ENCODE measurements around the gene CHIT1. TPM values are rescaled to one million over a fixed set of nuclear protein-coding genes. Genes with fewer than 3 reads are reported as not detected.

Gene CHIT1
- total and polyA plus RNA-seq, 4 donors, result 0.89 to 4.9 (median 2.0) TPM

GRCh38 chr1:203183828-203184227, 45.6 kb downstream of the CHIT1 start:
- Histone ChIP-seq H3K4me3 (no peak overlapping the region), H3K9me3 (ENCODE audit: control insufficient read depth in 4 of 4, insufficient read depth in 3 of 4, low read length in 3 of 4) (no peaks in the 10 kb centered on the region), H3K27me3 (ENCODE audit: control insufficient read depth in 3 of 3, insufficient read depth in 3 of 3, low read length in 2 of 3) (no peaks in the 10 kb centered on the region), H3K27ac (ENCODE audit: low read depth in 1 of 2, low read length in 1 of 2) (no peak overlapping the region), H3K4me1 (ENCODE audit: control insufficient read depth in 5 of 5, insufficient read depth in 5 of 5, low read length in 5 of 5) (peaks cover 0 to 7% (median 0%) of the 10 kb centered on the region in 5 donors), H3K9ac (ENCODE audit: insufficient read depth in 1 of 2, low read length in 2 of 2) (no peak overlapping the region), H3K36me3 (ENCODE audit: control insufficient read depth in 4 of 4, insufficient read depth in 4 of 4, low read length in 4 of 4) (no peaks in the 10 kb centered on the region)
- no peak for ATAC-seq (ENCODE audit: insufficient read depth, low FRiP score)
- 92 to 96% methylated on average over 2 of the region's 2 CpGs for WGBS, 2 donors
- TF ChIP-seq, protein P1, sequence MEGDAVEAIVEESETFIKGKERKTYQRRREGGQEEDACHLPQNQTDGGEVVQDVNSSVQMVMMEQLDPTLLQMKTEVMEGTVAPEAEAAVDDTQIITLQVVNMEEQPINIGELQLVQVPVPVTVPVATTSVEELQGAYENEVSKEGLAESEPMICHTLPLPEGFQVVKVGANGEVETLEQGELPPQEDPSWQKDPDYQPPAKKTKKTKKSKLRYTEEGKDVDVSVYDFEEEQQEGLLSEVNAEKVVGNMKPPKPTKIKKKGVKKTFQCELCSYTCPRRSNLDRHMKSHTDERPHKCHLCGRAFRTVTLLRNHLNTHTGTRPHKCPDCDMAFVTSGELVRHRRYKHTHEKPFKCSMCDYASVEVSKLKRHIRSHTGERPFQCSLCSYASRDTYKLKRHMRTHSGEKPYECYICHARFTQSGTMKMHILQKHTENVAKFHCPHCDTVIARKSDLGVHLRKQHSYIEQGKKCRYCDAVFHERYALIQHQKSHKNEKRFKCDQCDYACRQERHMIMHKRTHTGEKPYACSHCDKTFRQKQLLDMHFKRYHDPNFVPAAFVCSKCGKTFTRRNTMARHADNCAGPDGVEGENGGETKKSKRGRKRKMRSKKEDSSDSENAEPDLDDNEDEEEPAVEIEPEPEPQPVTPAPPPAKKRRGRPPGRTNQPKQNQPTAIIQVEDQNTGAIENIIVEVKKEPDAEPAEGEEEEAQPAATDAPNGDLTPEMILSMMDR (IDR thresholded peaks at IDR 0.05; ENCODE audit: control extremely low read depth, extremely low read depth), result no peak
- no peak for DNase-seq

DNA sequence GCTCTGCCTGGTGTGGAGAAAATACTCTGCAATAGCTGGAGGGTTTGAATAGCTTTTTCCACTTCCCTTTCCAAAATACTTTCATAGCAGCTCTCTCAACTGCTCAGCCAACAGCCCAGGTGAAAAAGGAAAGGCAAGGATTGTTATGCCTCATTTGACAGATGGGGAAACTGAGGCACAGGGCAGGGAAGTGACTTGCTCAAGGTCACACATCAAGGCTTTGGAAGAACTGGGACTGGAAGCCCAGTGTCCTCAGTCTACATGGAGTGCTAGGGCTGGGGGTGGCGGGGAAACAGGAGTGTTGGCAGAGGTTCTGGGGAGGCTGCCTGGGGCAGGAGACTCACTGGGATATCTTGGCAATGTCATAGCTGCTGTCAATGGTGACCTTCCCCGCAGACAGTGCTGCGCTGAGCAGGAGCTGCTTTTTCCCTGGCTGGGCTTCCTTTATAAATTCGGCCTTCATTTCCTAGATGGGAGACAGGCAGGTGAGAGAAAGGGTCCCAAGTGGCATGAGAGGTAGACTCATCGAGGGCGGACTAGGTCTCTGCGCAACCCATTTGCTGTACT, 47.0 kb downstream of the CHIT1 start:
- H3K27me3 ChIP-seq (ENCODE audit: control insufficient read depth in 3 of 3, insufficient read depth in 3 of 3, low read length in 2 of 3), result no peaks in the 10 kb centered on the region
- no peak for DNase-seq
- H3K27ac ChIP-seq (ENCODE audit: low read depth in 1 of 2, low read length in 1 of 2), result no peak overlapping the region
- H3K4me1 ChIP-seq (ENCODE audit: control insufficient read depth in 5 of 5, insufficient read depth in 5 of 5, low read length in 5 of 5), result peaks cover 0 to 9% (median 3%) of the 10 kb centered on the region in 5 donors
- no peak overlapping the region for H3K9ac ChIP-seq (ENCODE audit: insufficient read depth in 1 of 2, low read length in 2 of 2)
- TF ChIP-seq, protein P1 (IDR thresholded peaks at IDR 0.05; ENCODE audit: control extremely low read depth, extremely low read depth), result no peak
- no peak for ATAC-seq (ENCODE audit: insufficient read depth, low FRiP score)
- no peak overlapping the region for H3K4me3 ChIP-seq
- H3K9me3 ChIP-seq (ENCODE audit: control insufficient read depth in 4 of 4, insufficient read depth in 3 of 4, low read length in 3 of 4), result no peaks in the 10 kb centered on the region
- no peaks in the 10 kb centered on the region for H3K36me3 ChIP-seq (ENCODE audit: control insufficient read depth in 4 of 4, insufficient read depth in 4 of 4, low read length in 4 of 4)
- 92 to 95% methylated on average over 7 of the region's 7 CpGs for WGBS, 2 donors

DNA sequence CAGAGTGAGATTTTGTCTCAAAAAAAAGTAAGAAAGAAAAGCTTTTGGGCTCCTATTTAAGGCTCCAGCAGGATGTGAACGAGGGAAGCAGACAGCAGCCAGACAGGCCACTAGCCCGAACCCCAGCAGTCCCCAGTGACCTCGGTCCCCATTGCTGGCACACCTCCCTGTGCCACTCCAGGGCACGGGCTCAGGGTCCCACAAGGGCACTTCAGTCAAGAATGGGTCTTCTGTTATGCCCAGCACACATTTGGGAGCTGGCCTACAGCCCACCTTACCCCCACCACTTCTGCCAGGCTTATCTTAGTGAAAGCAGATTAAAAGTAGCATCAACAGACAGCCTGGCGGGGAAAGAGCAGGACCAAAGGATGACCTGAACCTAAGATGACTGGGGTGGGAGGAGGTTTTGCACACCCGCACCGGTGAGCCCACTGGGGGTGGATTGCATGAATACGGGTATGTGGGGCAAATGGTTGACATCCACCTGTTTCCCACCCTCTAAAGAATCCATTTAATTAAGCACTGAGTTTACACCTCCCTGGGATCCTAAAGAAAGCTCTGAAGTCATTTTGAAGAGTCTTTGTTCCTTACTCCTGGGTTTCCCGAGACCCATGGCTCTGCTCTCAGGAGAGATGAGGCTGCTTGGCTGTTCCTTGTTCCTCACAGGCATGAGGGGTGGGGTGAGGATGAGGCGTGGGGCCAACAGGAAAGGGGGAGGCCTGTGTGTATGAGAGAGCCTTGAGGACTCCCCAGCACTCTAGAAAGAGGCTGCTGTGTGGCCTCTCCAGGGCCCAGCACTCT, 47.7 kb downstream of the CHIT1 start:
- no peak for DNase-seq
- no peak for ATAC-seq (ENCODE audit: insufficient read depth, low FRiP score)
- TF ChIP-seq, protein P1 (IDR thresholded peaks at IDR 0.05; ENCODE audit: control extremely low read depth, extremely low read depth), result no peak

More for the DNA sequence above, 47.7 kb downstream of the CHIT1 start:
- peaks cover 0 to 9% (median 4%) of the 10 kb centered on the region in 5 donors for H3K4me1 ChIP-seq (ENCODE audit: control insufficient read depth in 5 of 5, insufficient read depth in 5 of 5, low read length in 5 of 5)
- no peak overlapping the region for H3K9ac ChIP-seq (ENCODE audit: insufficient read depth in 1 of 2, low read length in 2 of 2)
- no peaks in the 10 kb centered on the region for H3K9me3 ChIP-seq (ENCODE audit: control insufficient read depth in 4 of 4, insufficient read depth in 3 of 4, low read length in 3 of 4)
- H3K4me3 ChIP-seq, result no peak overlapping the region
- WGBS, 2 donors, result 63 to 74% methylated on average over 10 of the region's 10 CpGs
- H3K27ac ChIP-seq (ENCODE audit: low read depth in 1 of 2, low read length in 1 of 2), result no peak overlapping the region
- no peaks in the 10 kb centered on the region for H3K27me3 ChIP-seq (ENCODE audit: control insufficient read depth in 3 of 3, insufficient read depth in 3 of 3, low read length in 2 of 3)
- H3K36me3 ChIP-seq (ENCODE audit: control insufficient read depth in 4 of 4, insufficient read depth in 4 of 4, low read length in 4 of 4), result no peaks in the 10 kb centered on the region
